Esophagus mucosa (tissue), 1 donor: ENCODE data around the gene RCAN3. TPM values are rescaled to one million over a fixed set of nuclear protein-coding genes. Genes with fewer than 3 reads are reported as not detected.
A peak's percentile ranks its signal among the peaks of the same experiment; 100 is the strongest.
"Not testable (repeated sequence)": the region's sequence is repeated elsewhere in the genome, so short reads cannot be mapped to it uniquely, and the experiment has no call there.

Source experiments
- ATAC-seq: fragments of 200-7000 bp; cut with Tn5 transposase; one replicate; pipeline ENCODE4 v1.9.1; 2020
- total RNA-seq: library from RNA; stranded (reverse); gene quantifications from one replicate; pipeline ENCODE4 v1.2.4, GENCODE V29; 2023
- donor health status: DM: yes; HTN: yes; CAD: no.

The RCAN3 gene
- total RNA-seq = 21.5 TPM

DNA sequence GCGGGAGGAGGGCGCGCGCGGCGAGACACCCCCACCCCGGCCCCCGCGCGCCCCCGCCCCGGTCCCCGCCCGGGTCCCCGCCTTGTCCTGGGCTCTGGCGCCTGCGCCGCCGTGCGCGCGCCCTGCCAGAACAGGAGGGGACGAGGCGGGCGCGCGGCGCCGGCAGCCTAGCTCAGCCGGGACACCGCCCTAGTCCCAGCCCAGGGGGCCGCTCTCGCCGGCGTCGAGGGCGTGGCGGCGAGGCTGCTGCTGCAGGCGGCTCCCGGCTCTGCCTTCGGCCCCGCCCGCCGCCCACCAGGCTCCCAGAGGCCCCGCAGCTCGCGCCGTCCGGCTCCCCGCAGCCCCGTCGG, at the start of gene RCAN3:
RCAN3 (plus strand) TSS at position 128 of the 350 bp plus-strand sequence. CDS start 11,537 bp downstream, outside the sequence.
- ATAC-seq = peak; percentile 94

DNA sequence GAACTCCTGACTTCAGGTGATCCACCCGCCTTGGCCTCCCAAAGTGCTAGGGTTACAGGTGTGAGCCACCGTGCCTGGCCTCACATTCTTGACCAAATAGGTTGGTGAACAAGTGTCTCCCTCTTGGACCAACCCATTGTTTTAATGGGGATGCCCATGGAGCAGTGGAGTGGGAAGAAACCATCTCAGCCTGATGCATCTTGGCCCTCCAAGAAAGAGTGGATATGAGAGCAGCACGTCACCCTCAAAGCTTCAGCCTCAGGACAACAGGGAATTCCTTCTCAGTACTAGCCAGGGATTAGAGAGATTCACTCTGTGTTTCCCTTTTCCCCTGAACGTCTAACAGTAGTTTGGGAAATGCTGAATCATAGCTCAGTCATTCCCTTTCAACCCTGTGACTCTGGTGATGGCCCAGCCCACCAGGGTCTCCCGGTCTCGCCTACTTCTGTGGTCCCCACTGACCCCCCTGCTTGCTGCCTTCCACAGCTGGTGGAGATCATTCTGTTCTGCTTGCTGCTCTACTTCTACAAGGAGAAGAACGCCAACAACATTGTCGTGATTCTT, 49.6 kb upstream of the RCAN3 start:
- ATAC-seq = no peak

DNA sequence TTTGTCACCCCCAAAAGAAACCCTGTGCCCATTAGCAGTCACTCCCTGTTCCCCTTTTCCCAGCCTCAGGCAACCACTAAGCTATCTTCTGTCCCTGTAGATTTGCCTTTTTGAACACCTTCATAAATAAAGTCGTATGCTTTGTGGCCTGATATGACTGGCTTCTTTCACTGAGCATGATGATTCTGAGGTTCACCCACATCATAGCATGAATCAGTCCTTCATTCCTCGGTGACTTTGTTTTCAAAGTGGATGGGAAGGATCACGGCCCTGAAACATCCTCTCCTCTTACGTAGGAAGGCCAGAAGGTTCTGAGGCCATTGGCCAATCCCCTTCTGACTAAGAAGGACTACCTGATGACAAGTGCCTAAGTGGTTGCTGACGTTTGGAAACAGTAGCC, 48.0 kb upstream of the RCAN3 start:
- ATAC-seq = no peak

DNA sequence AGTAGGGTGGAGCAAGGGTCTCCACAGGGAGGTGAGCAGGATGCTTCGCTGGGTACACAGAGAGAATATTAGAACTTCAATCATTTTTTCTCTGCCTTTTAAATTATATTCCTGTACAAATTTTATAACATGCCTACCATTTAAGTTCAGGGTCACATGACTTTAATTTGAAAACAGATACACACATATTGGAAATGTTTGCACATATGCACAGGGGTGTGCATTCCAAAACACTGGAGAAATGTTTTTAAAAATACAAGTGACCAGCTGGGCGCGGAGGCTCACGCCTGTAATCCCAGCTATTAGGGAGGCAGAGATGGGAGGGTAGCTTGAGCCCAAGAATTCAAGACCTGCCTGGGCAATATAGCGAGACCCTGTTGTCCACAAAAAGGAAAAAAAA, 47.4 kb upstream of the RCAN3 start:
- no peak for ATAC-seq

DNA sequence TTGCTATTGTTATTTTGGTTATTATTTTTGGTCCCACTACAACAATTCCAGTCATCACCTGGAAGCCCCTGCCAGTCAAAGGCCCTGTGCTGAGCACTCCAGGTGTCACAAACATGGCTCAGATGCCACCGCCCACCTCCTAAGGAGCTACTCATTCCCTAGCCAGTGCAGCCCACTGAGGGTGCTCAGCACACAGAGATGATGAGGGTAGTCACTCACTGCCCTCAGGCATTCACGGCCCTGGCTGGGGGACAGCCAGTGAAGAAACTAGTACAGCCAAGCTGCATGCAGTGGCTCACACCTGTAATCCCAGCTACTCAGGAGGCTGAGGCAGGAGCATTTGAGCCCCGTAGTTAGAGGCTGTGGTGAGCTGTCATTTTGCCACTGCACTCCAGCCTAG, 44.8 kb upstream of the RCAN3 start:
- ATAC-seq = no peak

DNA sequence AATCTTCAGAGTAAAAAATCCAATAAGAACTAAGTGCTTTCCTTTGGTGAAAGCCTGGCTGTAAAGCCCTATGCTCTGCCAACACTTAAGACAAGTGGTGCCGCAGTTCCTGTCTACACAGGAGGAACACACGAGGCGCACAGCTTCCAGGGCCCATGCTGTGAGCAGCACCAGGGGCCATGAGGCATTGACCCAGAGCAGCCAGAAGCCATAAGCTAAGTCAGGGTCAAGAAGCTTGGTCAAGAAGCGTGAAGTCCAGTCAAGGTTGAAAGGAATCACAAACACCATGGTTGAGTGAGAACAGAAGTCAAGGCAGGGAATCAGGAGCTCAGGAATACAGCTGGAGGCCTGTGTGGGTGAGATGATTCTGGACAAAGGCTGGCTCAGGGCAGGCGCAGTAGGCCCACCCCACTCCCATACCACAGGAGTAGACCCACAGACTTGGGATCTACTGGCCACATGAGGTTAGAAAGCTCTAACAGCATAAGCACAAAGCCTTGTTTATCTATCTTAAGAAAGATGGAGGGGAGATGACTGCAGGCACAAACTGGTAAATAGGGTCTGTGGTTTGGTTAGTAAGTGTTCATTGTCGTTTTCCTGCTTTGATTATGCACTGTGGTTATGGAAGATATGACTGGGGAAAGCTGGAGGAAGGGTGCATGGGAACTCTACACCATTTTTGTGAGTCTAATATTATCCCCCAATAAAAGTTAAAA, 42.9 kb upstream of the RCAN3 start:
- ATAC-seq = no peak

DNA sequence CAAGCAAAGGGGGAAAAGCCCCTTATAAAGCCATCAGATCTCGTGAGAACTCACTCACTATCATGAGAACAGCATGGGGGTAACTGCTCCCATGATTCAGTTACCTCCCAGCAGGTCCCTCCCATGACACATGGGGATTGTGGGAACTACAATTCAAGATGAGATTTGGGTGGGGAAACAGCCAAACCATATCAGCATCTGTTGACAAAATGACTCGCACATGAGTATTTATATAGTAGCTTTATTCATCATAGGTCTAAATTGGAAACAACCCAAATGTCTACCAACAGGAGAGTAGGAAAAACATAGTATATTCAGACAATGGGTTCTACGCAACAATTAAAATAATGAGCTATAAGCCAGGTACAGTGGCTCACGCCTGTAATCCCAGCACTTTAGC, 40.5 kb upstream of the RCAN3 start:
- not testable (repeated sequence) for ATAC-seq

DNA sequence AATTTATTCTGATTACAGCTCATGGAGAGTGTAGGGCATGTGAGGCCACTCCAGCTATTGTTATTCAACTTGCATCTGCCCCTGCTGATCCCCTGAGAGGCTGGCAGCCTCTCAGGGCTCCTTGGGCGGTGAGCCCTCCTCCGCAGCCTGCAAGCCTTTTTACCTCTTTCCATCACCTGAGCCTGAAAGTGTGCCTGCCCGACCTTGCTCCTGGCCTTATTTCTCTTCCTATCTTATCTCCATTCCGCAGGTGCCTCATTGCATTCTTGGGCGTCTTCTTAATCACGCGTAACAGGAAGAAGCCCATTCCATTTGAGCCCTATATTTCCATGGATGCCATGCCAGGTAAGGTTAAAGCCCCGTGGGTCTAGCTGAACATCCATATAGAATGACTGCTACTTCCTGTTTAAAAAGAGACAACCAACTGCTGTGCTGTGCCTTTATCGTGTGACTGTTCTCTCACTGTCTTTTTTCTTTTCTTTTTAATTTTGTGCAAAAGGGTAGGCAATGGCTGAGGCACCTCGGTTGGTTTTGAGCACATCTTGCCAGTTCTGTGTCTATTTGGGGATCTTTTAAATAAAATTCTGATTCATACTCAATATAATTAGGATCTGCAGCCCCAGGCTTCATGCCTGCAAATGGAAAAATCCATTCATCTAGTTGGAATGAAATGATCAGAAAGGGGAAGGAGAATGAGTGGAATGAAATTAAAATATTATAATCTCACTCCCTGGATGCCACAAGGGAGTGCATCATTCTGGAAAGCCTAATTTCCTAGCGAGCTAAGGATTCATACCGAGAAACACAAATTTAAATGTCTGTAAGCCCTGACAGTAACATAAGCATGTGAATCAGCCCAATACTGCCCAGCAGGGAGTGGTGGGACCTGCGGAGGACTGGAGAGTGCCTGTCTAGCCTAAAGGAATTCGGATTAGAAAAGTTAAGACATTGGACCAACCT, 38.6 kb upstream of the RCAN3 start:
- ATAC-seq = no peak

DNA sequence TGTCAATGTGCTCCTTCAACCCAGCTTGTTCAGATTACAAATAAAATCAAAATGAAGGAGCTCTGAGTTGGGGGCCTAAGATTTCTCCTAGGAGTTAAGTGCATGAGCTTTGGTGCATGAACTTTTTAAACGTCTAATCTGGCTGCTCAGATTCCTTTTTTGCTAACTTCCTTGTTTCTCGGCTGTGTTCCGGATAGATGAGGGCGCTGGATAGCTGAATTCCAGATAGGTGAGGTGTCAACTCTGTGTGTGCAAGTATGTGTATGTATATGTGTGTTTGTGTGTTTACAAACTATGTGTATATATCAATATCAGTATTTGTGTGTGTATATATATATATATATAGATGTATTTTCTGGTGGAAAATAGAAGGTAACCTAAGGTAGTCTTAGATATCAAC, 37.5 kb upstream of the RCAN3 start:
- no peak for ATAC-seq

DNA sequence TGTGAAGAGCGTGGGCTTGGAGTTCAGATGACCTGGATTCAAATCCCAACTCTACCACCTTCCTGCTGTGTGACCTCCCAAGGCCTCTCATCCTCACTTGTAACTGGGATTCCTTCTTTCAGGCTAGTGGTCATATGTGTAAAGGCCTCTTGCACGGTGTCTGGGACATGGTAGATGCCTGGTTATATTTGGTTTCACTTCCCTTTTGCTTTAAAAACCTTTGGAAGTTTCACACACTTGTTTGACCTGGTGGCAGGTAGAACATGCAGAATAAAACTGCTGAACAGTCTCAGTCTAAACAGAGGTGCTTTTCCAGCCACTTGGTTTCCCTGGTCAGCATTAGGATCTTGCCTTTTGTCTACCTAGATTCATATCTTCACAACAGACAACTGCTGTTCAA, 37.0 kb upstream of the RCAN3 start:
- no peak for ATAC-seq

DNA sequence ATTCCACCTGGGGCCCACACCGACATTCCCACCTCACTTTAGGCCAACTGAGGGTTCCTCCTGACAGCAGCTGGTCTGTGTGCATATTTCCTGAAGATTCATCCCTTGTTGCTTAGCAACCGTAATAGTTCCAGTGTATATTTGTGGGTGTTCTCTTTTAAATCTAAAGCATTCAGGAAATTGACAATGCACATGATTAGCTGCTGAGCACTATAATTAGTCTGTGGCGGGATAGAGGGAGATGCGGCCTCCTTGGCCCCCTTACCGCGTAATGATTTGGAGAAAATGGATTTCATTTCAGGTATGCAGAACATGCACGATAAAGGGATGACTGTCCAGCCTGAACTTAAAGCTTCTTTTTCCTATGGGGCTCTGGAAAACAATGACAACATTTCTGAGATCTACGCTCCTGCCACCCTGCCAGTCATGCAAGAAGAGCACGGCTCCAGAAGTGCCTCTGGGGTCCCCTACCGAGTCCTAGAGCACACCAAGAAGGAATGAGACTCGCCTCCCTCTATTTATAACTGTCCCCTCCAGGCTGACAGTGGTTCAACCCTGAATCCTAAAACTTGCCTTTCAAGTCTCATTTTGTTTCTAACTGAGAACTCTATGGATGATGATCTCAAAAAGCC, 33.8 kb upstream of the RCAN3 start:
- no peak for ATAC-seq

DNA sequence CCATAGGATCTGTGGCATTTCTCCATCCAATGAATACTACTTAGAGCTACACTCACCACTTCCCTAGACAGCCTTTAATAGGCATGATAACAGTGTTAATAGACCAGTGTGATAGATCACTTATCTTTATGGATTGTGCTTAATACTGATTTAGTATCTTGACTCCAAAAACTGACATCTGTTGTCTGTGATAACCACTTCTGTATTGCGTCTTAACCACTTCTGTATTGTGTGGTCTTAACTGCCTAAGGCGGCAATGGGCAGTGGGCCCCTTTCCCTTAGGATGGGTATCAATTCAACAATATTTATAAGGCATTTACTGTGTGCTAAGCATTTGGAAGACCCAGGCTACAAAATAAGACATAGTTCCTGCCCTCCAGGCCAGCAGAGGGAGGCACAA, 32.0 kb upstream of the RCAN3 start:
- ATAC-seq = no peak

DNA sequence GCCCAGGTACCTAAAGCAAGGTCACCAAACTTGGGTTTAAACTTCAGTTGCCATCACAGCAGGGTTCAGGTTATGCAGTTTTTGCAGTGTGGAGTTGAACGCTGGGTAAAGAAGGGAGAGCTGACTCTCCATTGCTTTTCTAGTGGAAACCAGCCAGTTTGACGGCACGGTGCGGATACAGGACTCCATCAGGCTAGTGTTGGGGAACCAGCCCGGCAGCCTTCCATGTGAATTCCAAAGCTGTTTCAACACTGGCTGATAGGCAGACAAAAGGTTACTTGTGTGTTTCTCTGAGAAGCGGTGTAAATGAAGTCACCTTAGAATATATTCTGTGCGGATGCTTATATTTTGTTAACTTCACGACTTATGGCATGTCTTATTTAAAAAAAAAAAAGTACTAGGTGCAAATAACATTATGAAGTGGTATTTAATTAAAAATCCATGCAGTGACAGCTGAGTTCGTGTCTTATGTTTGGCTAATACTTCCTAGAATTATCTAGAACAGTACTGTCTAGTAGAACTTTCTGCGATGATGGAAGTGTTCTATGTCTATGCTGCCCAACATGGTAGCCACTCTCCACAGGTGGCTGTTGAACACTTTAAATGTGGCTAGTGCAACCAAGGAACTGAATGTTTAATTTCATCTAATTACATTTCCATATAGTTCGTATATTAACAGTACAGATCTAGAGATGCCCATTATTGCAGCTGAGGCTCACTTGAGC, 29.9 kb upstream of the RCAN3 start:
- ATAC-seq = no peak

DNA sequence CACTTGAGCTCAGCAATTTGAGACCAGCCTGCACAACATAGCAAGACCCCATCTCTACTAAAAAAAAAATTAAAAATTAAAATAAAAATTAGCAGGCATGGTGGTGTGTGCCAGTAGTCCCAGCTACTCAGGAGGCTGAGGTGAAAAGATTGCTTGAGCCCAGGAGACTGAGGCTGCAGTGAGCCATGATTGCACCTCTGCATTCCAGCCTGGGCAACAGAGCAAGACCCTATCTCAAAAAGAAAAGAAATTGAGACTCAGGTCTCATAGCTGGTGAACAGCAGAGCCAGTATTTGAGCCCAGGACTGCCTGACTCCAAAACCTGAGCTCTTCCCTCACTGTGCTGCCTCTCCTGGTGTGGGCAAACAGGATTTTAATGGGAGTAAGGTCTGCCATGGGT, 28.4 kb upstream of the RCAN3 start:
- no peak for ATAC-seq

DNA sequence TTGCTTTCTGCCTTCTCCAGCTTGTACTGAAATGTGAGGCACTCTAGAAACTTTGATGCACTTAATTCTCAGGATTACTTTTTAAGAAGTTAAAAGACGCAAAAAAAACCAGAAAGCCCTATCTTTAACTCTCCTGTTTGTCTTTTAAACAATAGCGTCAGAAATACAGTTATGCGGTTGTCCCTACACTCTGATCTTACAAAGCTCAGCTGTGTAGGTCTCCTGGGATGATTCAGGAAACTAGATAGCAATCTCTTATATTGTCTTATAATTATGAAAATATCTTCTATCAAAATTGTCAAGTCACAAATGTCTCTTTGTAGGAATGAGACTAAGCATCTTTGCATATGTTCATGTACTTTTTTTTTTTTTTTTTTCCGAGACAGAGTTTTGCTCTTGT, 26.9 kb upstream of the RCAN3 start:
- ATAC-seq = no peak

DNA sequence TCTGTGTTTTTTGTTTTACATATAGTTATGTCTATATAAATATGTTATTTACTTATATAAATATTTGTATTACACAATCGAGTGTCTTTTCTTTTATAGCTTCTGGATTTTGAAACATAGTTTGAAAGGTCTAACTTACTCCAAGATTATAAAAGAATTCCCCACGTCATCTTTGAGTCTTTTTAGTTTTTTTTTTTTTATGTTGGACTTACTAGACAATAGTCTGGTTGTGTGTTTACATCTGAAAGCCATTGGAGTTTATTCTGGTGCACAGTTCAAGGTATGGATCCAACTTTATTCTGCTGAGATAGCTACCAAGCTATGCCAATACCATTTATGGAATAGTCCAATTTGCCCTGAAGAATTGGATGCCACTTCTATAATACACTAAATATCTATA, 26.1 kb upstream of the RCAN3 start:
- no peak for ATAC-seq

DNA sequence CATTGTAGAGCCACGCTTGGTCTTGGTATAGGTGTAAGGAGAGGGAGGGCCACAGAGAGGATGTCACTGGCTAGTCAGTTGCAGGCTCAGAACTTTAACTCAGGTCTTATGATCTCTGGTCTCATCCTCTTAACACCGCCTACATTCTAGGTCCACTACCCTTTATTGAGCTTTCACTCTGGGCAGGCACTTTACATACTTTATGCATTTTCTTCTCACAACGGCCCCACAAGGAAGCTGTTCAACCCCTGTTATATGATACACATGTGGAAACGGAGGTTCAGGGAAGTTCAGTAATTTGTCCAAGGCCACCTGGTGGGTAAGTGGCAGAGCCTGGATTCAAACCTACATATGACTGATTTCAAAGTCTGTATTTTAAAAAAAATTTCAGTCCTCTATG, 25.3 kb upstream of the RCAN3 start:
- no peak for ATAC-seq

DNA sequence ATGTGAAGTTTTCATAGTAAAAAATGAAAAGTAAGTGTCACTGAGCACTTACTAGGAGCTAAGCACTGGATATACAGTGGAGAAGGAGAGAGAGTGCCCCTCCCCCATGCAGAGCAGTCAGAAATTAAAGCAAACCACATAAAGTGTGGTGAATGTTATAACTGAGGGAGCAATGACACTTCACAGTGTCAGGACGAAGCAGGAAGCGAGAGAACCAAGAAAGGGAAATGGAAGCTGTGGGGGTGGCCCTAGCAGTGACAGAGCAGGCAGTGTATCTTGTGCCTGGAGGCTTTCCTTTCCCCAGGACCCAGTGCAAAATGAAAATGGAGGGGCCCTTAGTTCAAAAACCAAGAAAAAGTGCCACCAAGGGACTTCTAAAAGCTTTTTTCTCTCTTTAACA, 21.5 kb upstream of the RCAN3 start:
- peak; percentile 32 for ATAC-seq

DNA sequence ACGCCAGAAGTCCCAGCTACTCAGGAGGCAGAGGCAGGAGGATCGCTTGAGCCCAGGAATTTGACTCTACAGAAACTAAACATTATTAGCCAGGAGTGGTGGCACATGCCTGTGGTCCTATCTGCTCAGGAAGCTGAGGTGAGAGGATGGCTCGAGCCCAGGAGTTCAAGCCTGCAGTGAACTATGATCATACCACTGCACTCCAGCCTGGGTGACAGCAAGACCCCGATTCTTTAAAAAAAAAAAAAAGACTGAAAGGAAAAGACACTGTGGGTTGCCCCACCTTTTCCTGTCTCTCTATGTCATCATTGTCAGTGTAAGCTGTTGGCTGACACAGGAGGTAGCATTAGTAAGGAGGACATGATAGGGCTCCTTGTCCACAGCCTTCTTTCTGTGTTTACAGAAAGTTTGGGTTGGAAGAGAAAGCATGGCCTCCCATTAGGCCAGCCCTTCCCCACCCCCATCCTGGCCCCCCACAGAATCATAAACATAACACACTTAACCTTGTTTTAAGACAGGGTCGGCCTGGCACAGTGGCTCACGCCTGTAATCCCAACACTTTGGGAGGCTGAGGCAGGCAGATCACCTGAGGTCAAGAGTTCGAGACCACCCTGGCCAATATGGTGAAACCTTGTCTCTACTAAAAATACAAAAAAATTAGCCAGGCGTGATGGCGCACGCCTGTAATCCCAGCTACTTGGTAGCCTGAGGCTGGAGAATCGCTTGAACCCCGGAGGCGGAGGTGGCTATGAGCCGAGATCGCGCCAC, 20.6 kb upstream of the RCAN3 start:
- no peak for ATAC-seq

DNA sequence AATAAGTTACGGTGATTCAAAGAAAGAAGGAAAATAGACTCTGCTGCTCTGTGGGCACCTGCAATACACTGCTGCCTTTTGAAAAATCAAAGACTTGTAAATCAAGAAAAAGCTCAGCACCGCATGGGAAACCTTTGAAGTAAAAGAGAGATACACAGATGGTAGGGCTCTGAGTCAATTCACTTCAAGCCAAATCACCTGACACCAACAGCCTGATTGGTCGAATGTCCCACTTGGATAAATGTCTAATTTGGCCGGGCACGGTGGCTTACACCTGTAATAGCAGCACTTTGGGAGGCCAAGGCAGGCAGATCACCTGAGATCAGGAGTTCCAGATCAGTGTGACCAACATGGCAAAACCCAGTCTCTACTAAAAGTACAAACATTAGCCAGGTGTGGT, 19.2 kb upstream of the RCAN3 start:
- ATAC-seq = no peak

DNA sequence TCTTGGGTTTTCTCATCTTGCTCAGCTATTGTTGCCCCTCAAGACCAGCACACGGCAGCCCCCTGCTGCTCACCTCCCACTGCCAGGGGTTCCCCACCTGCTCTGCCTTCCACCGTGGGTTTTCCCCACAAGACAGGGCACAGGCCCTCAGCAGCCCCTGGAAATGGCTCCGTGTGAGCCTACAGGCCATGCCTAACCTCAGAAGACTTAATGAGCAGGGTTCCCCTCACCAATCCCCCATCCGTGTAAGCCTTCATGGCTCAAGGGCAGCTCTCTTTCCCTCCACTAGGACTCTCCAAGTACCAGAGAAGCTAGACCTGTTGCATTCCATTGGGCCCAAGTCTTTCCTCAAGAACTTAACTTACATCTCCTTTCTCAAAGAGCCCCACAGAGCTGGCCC, 18.4 kb upstream of the RCAN3 start:
- no peak for ATAC-seq
